ENCODE measurements around the gene RASA1.

The RASA1 gene

GRCh38 chr5:87327998-87328397 is 60.3 kb downstream of the RASA1 start:
- TF ChIP-seq MYC (IDR thresholded peaks at IDR 0.05; ENCODE audit: low read depth, low read length) (no peak), MAX (IDR thresholded peaks at IDR 0.05; ENCODE audit: low read depth, low read length) (no peak), POLR2A (IDR thresholded peaks at IDR 0.05; ENCODE audit: extremely low read depth, insufficient read length) (no peak), CTCF (IDR thresholded peaks at IDR 0.05; ENCODE audit: low read depth, low read length) (no peak)
- no peak overlapping the region for H3K4me3 ChIP-seq (ENCODE audit: low read depth, low read length)
- no peak for DNase-seq (ENCODE audit: low read depth)

GRCh38 chr5:87329114-87329513 is 61.4 kb downstream of the RASA1 start:
- H3K4me3 ChIP-seq (ENCODE audit: low read depth, low read length), result no peak overlapping the region
- DNase-seq (ENCODE audit: low read depth), result no peak
- TF ChIP-seq MAX (IDR thresholded peaks at IDR 0.05; ENCODE audit: low read depth, low read length) (no peak), CTCF (IDR thresholded peaks at IDR 0.05; ENCODE audit: low read depth, low read length) (no peak), POLR2A (IDR thresholded peaks at IDR 0.05; ENCODE audit: extremely low read depth, insufficient read length) (no peak), MYC (IDR thresholded peaks at IDR 0.05; ENCODE audit: low read depth, low read length) (no peak)

- H3K4me3 ChIP-seq (ENCODE audit: low read depth, low read length), result no peak overlapping the region
- no peak for TF ChIP-seq MYC (IDR thresholded peaks at IDR 0.05; ENCODE audit: low read depth, low read length)
- TF ChIP-seq POLR2A (IDR thresholded peaks at IDR 0.05; ENCODE audit: extremely low read depth, insufficient read length), result no peak
- TF ChIP-seq MAX (IDR thresholded peaks at IDR 0.05; ENCODE audit: low read depth, low read length), result no peak
- no peak for TF ChIP-seq CTCF (IDR thresholded peaks at IDR 0.05; ENCODE audit: low read depth, low read length)
- no peak for DNase-seq (ENCODE audit: low read depth)
These were observed 72.3 kb downstream of the RASA1 start for GRCh38 chr5:87339986-87340385.

- TF ChIP-seq MYC (IDR thresholded peaks at IDR 0.05; ENCODE audit: low read depth, low read length) (peak; percentile 31; the same call in 1 of the 2 replicates), MAX (IDR thresholded peaks at IDR 0.05; ENCODE audit: low read depth, low read length) (no peak), CTCF (IDR thresholded peaks at IDR 0.05; ENCODE audit: low read depth, low read length) (no peak), POLR2A (IDR thresholded peaks at IDR 0.05; ENCODE audit: extremely low read depth, insufficient read length) (no peak)
- peak; percentile 72 for DNase-seq (ENCODE audit: low read depth)
- H3K4me3 ChIP-seq (ENCODE audit: low read depth, low read length), result no peak overlapping the region
These were observed 73.0 kb downstream of the RASA1 start for GRCh38 chr5:87340716-87341115.

GRCh38 chr5:87347272-87347671 is 79.6 kb downstream of the RASA1 start:
- no peak for DNase-seq (ENCODE audit: low read depth)
- H3K4me3 ChIP-seq (ENCODE audit: low read depth, low read length), result no peak overlapping the region
- TF ChIP-seq CTCF (IDR thresholded peaks at IDR 0.05; ENCODE audit: low read depth, low read length) (no peak), MAX (IDR thresholded peaks at IDR 0.05; ENCODE audit: low read depth, low read length) (no peak), MYC (IDR thresholded peaks at IDR 0.05; ENCODE audit: low read depth, low read length) (no peak), POLR2A (IDR thresholded peaks at IDR 0.05; ENCODE audit: extremely low read depth, insufficient read length) (no peak)

- no peak overlapping the region for H3K4me3 ChIP-seq (ENCODE audit: low read depth, low read length)
- TF ChIP-seq MAX (IDR thresholded peaks at IDR 0.05; ENCODE audit: low read depth, low read length) (no peak), POLR2A (IDR thresholded peaks at IDR 0.05; ENCODE audit: extremely low read depth, insufficient read length) (no peak), CTCF (IDR thresholded peaks at IDR 0.05; ENCODE audit: low read depth, low read length) (no peak), MYC (IDR thresholded peaks at IDR 0.05; ENCODE audit: low read depth, low read length) (no peak)
- no peak for DNase-seq (ENCODE audit: low read depth)
These were observed 80.2 kb downstream of the RASA1 start for GRCh38 chr5:87347841-87348240.
